ENCODE data around the gene KLRC4.

GRCh38 chr12:10456856-10457255 is 47.3 kb upstream of the KLRC4 start:
- no peak for TF ChIP-seq CTCF (IDR thresholded peaks at IDR 0.05 in 2 of 3, conservative IDR thresholded peaks at IDR 0.05 in 1 of 3; ENCODE audit: control insufficient read depth in 2 of 3, extremely low read depth in 1 of 3, insufficient read depth in 1 of 3, low read depth in 3 of 3, low read length in 3 of 3)
- TF ChIP-seq CREB1 (IDR thresholded peaks at IDR 0.05; ENCODE audit: low read depth) = no peak
- no peak for TF ChIP-seq RBBP5 (conservative IDR thresholded peaks at IDR 0.05)
- no peak for TF ChIP-seq CREM (IDR thresholded peaks at IDR 0.05; ENCODE audit: low read depth)
- TF ChIP-seq BCL11A (IDR thresholded peaks at IDR 0.05; ENCODE audit: low read depth, low read length) = no peak
- no peak for TF ChIP-seq RAD51 (IDR thresholded peaks at IDR 0.05)
- TF ChIP-seq EP300 (IDR thresholded peaks at IDR 0.05; ENCODE audit: borderline replicate concordance in 1 of 2, control insufficient read depth in 1 of 2, low read depth in 2 of 2, low read length in 2 of 2) = no peak
- no peak for TF ChIP-seq USF2 (IDR thresholded peaks at IDR 0.05; ENCODE audit: borderline replicate concordance, low read depth, low read length)
- no peak for TF ChIP-seq IRF3 (IDR thresholded peaks at IDR 0.05)
- TF ChIP-seq SMC3 (IDR thresholded peaks at IDR 0.05; ENCODE audit: borderline replicate concordance, low read length) = no peak
- TF ChIP-seq EZH2 (IDR thresholded peaks at IDR 0.05; ENCODE audit: borderline replicate concordance, control insufficient read depth, low read depth, low read length) = no peak
